Caco-2 (cell line): Measurements from ENCODE around the gene SPTBN1. TPM values are rescaled to one million over a fixed set of nuclear protein-coding genes. Genes with fewer than 3 reads are reported as not detected.

ENCODE experiments used
- BruUV-seq: library from RNA; stranded (reverse); fragments of 400-500 nt; replicated peaks from 2 replicates; lab custom pipeline; 2021; lab: Mats Ljungman, UMichigan
- CTCF ChIA-PET: fragments of 300-600 bp; sonication (Branson Sonifier 250); formaldehyde crosslinking; loops from one replicate; lab custom pipeline; 2022; ENCODE audit warnings: antibody characterized with exemption; lab: Charles Lee
- POLR2A ChIA-PET: fragments of 300-600 bp; sonication (Branson Sonifier 250); formaldehyde crosslinking; loops from one replicate; lab custom pipeline; 2022; ENCODE audit warnings: antibody characterized with exemption; lab: Charles Lee
- DNase-seq, 2 experiments: peaks; one replicate each; pipeline versions ENCODE4 v3.0.0 to v3.0.0-alpha.2; 2020 to 2022
- H3K27me3 ChIP-seq: replicated peaks from 2 replicates; pipeline ENCODE4 v1.6.0; 2011; ENCODE audit warnings: low read length; ENCODE audit not compliant: control insufficient read depth, insufficient read depth
- H3K36me3 ChIP-seq: 2 replicates; pipeline ENCODE4 v1.5.1; 2011; ENCODE audit warnings: low read length; ENCODE audit not compliant: control insufficient read depth, insufficient read depth
- H3K4me1 ChIP-seq: fragments of 250-450 bp; sonication (Bioruptor Pico); 2 replicates; pipeline ENCODE4 v1.5.1; 2020; ENCODE audit warnings: mild to moderate bottlenecking
- H3K4me3 ChIP-seq: 2 replicates; pipeline ENCODE4 v1.5.1; 2011; ENCODE audit warnings: low read depth, mild to moderate bottlenecking, control low read depth, low read length
- H3K9me3 ChIP-seq: fragments of 250-450 bp; sonication (Bioruptor Pico); 2 replicates; pipeline ENCODE4 v1.5.1; 2020; ENCODE audit warnings: mild to moderate bottlenecking, moderate library complexity
- H3K27ac Mint-ChIP-seq: one replicate; pipeline ENCODE4 v1.8.0; 2022; ENCODE audit warnings: mixed read lengths; ENCODE audit not compliant: unreplicated experiment
- H3K27me3 Mint-ChIP-seq: one replicate; pipeline ENCODE4 v1.8.0; 2022; ENCODE audit warnings: mixed read lengths; ENCODE audit not compliant: insufficient read depth, unreplicated experiment
- H3K36me3 Mint-ChIP-seq: one replicate; pipeline ENCODE4 v1.8.0; 2022; ENCODE audit warnings: mild to moderate bottlenecking, mixed read lengths; ENCODE audit not compliant: insufficient read depth, unreplicated experiment
- H3K4me1 Mint-ChIP-seq: one replicate; pipeline ENCODE4 v1.8.0; 2022; ENCODE audit warnings: low read depth, mixed read lengths; ENCODE audit not compliant: unreplicated experiment
- H3K4me3 Mint-ChIP-seq: one replicate; pipeline ENCODE4 v1.8.0; 2022; ENCODE audit warnings: mild to moderate bottlenecking, moderate library complexity, mixed read lengths; ENCODE audit not compliant: unreplicated experiment
- H3K9me3 Mint-ChIP-seq: one replicate; pipeline ENCODE4 v1.8.0; 2022; ENCODE audit warnings: mixed read lengths; ENCODE audit not compliant: unreplicated experiment
- intact Hi-C: fragments of 100-400 bp; cut with micrococcal nuclease; formaldehyde crosslinking; loops from one replicate; pipeline ENCODE4 v1.10.0; 2022; ENCODE audit not compliant: unreplicated experiment
- total RNA-seq: library from RNA; stranded (reverse); gene quantifications from 2 replicates; pipeline ENCODE4 v1.2.3, GENCODE V29; 2022
- TF ChIP-seq, protein P1 (sequence below), 2 experiments: fragments of 200-600 bp in 1 of 2; IDR thresholded peaks; 1 replicate in 1 of 2; 2 replicates in 1 of 2; pipeline versions ENCODE4 v1.5.1 to v1.8.0; 2011 to 2022; ENCODE audit warnings: antibody characterized with exemption in 1 of 2, control low read depth in 1 of 2, inconsistent platforms in 1 of 2, low read depth in 1 of 2, low read length in 1 of 2, mild to moderate bottlenecking in 1 of 2, moderate library complexity in 1 of 2; ENCODE audit not compliant: insufficient read depth in 1 of 2, severe bottlenecking in 1 of 2, unreplicated experiment in 1 of 2

Gene SPTBN1
- total RNA-seq, 1 experiment from 2014 or later: 361 TPM

DNA sequence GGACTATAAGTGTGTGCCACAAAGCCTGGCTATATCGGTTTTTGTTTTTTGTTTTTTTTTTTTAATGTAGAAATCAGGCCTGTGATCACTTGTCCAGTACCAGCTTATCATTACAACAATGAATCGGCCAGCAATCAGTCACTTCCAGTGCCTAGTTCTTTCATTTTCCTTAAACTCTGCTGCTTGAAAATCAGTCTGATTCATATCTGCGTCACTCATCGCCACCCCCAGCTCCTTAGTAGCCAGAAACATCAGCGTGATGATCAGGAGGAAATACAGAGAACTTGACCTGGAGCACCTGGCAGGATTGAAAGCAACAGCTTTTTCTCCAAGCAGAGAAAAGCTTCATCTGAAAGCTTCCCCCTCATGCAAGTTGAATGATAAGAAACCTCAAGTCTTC, 75.4 kb downstream of the SPTBN1 start:
- Histone ChIP-seq H3K9me3 (no peaks in the 10 kb centered on the region), H3K4me3 (no peak overlapping the region), H3K36me3 (no peaks in the 10 kb centered on the region), H3K27me3 (no peaks in the 10 kb centered on the region), H3K4me1 (peaks cover 39% of the 10 kb centered on the region)
- H3K27me3 Mint-ChIP-seq: no peaks in the 10 kb centered on the region
- TF ChIP-seq, protein P1, sequence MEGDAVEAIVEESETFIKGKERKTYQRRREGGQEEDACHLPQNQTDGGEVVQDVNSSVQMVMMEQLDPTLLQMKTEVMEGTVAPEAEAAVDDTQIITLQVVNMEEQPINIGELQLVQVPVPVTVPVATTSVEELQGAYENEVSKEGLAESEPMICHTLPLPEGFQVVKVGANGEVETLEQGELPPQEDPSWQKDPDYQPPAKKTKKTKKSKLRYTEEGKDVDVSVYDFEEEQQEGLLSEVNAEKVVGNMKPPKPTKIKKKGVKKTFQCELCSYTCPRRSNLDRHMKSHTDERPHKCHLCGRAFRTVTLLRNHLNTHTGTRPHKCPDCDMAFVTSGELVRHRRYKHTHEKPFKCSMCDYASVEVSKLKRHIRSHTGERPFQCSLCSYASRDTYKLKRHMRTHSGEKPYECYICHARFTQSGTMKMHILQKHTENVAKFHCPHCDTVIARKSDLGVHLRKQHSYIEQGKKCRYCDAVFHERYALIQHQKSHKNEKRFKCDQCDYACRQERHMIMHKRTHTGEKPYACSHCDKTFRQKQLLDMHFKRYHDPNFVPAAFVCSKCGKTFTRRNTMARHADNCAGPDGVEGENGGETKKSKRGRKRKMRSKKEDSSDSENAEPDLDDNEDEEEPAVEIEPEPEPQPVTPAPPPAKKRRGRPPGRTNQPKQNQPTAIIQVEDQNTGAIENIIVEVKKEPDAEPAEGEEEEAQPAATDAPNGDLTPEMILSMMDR (IDR thresholded peaks at IDR 0.05; ENCODE audit: insufficient read depth in 1 of 2, low read depth in 1 of 2, low read length in 1 of 2, severe bottlenecking in 1 of 2, unreplicated experiment in 1 of 2): no peak
- peaks cover 48% of the 10 kb centered on the region for H3K36me3 Mint-ChIP-seq
- no peaks in the 10 kb centered on the region for H3K9me3 Mint-ChIP-seq
- BruUV-seq: no TSS peak
- peaks cover 60% of the 10 kb centered on the region for H3K4me1 Mint-ChIP-seq
- intact Hi-C loops: no loop called here
- H3K4me3 Mint-ChIP-seq: no peak overlapping the region
- ChIA-PET CTCF (interaction anchor here (0.6 kb wide), 1 partner anchor 18 kb away, joined by 3 read pairs; no protein-coding TSS in a partner anchor), POLR2A (interaction anchor here (0.7 to 1.5 kb wide), 3 partner anchors 20 to 85 kb away, joined by 3 to 4 read pairs (median 3); no protein-coding TSS in a partner anchor)
- no peak for DNase-seq
- H3K27ac Mint-ChIP-seq: peak overlapping the region; percentile 99

DNA sequence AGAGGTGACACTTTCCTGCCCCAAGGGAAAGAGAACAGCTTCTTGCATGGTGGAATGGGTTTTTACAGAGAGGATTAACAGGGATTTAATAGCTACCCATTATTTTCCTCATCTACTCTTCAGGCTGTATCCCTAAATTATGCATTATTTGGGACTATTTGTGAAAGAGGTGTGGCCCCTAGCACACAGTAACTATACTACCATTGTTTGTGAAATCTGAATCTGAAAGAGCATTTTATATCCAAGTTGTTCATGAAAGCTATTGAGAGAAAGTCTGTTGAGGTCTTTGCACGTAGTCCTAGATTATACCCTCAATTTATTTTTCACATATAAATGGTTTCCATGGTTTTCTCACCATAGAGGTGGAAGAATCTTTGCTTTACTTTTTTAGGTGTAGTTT, 78.1 kb downstream of the SPTBN1 start:
- intact Hi-C loops: no loop called here
- Mint-ChIP-seq H3K9me3 (no peaks in the 10 kb centered on the region), H3K27me3 (no peaks in the 10 kb centered on the region), H3K27ac (peak overlapping the region; percentile 99), H3K4me3 (no peak overlapping the region), H3K4me1 (peaks cover 51% of the 10 kb centered on the region), H3K36me3 (peaks cover 35% of the 10 kb centered on the region)
- CTCF ChIA-PET: no interaction called here
- no peak for DNase-seq
- POLR2A ChIA-PET: no interaction called here
- H3K36me3 ChIP-seq: no peaks in the 10 kb centered on the region
- TF ChIP-seq, protein P1 (IDR thresholded peaks at IDR 0.05; ENCODE audit: insufficient read depth in 1 of 2, low read depth in 1 of 2, low read length in 1 of 2, severe bottlenecking in 1 of 2, unreplicated experiment in 1 of 2): no peak
- no TSS peak for BruUV-seq
- H3K9me3 ChIP-seq: no peaks in the 10 kb centered on the region
- H3K4me1 ChIP-seq: peaks cover 37% of the 10 kb centered on the region
- no peak overlapping the region for H3K4me3 ChIP-seq
- H3K27me3 ChIP-seq: no peaks in the 10 kb centered on the region

DNA sequence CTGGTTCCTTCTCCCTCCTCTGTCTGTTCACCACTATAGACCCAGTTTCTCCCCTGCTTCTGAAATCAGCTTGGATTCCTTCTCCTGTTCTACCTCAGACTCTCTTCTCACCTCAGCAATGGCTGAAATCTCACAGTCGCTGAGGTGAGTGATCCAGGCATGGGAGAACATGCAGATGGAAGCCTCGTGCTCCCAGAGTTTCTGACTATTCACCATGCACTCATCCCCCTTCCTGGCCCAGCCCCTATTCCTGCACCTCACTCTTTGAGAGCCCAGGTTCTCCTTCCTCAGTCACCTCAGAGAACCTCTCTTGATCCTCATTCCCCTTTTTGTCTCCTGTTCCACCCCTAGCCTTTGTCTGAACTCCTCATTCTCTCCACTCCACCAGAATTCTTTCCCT, 78.5 kb downstream of the SPTBN1 start:
- ChIA-PET CTCF (no interaction called here), POLR2A (no interaction called here)
- intact Hi-C loops: no loop called here
- Histone ChIP-seq H3K36me3 (no peaks in the 10 kb centered on the region), H3K4me1 (peaks cover 37% of the 10 kb centered on the region), H3K9me3 (no peaks in the 10 kb centered on the region), H3K27me3 (no peaks in the 10 kb centered on the region), H3K4me3 (no peak overlapping the region)
- TF ChIP-seq, protein P1 (IDR thresholded peaks at IDR 0.05; ENCODE audit: insufficient read depth in 1 of 2, low read depth in 1 of 2, low read length in 1 of 2, severe bottlenecking in 1 of 2, unreplicated experiment in 1 of 2): no peak
- no peak for DNase-seq
- Mint-ChIP-seq H3K4me1 (peaks cover 48% of the 10 kb centered on the region), H3K27ac (peak overlapping the region; percentile 99), H3K27me3 (no peaks in the 10 kb centered on the region), H3K36me3 (peaks cover 34% of the 10 kb centered on the region), H3K4me3 (peak overlapping the region; percentile 1), H3K9me3 (no peaks in the 10 kb centered on the region)
- no TSS peak for BruUV-seq
